Prostate gland (tissue), 2 donors: ENCODE measurements around the gene SCYL1. TPM values are rescaled to one million over a fixed set of nuclear protein-coding genes. Genes with fewer than 3 reads are reported as not detected.

Experiments used
- DNase-seq: peaks from one replicate; pipeline ENCODE4 v3.0.0-alpha.2; 2019; ENCODE audit warnings: low spot score
- H3K27ac ChIP-seq, 2 donors: fragments of 200-600 bp; sonication (generic); 2 replicates each; pipeline ENCODE4 v1.5.1; 2017 to 2019
- H3K27me3 ChIP-seq: fragments of 200-600 bp; sonication (generic); replicated peaks from 2 replicates; pipeline ENCODE4 v1.5.1; 2019; ENCODE audit not compliant: insufficient read depth
- H3K36me3 ChIP-seq, 2 donors: fragments of 200-600 bp; sonication (generic); 1 replicate in 1 of 2; 2 replicates in 1 of 2; pipeline versions ENCODE4 v1.5.1 to v1.8.1; 2017 to 2019
- H3K4me1 ChIP-seq: fragments of 200-600 bp; sonication (generic); replicated peaks from 2 replicates; pipeline ENCODE4 v1.5.1; 2019
- H3K4me3 ChIP-seq, 2 donors: fragments of 200-600 bp; sonication (generic); 2 replicates each; pipeline ENCODE4 v1.5.1; 2017 to 2019
- H3K9me3 ChIP-seq: fragments of 200-600 bp; sonication (generic); 2 replicates; pipeline ENCODE4 v1.5.1; 2017
- CTCF ChIP-seq, 4 experiments: fragments of 200-600 bp in 2 of 4; fragments of 450-650 bp in 2 of 4; sonication (generic) in 2 of 4; IDR thresholded peaks; 1 replicate in 3 of 4; 2 replicates in 1 of 4; pipeline ENCODE4 v1.5.1; 2016 to 2019; ENCODE audit warnings: antibody characterized with exemption in 4 of 4, mild to moderate bottlenecking in 2 of 4, moderate library complexity in 2 of 4
- POLR2A ChIP-seq: fragments of 450-650 bp; IDR thresholded peaks from one replicate; pipeline ENCODE4 v1.6.1; 2016; ENCODE audit warnings: antibody characterized with exemption, mild to moderate bottlenecking
- POLR2AphosphoS5 ChIP-seq: sonication (generic); formaldehyde crosslinking; IDR thresholded peaks from one replicate; pipeline ENCODE4 v1.6.1; 2017; ENCODE audit warnings: antibody characterized with exemption
- WGBS: methylation state at CpG from one replicate; pipeline ENCODE4 v1.1.5; 2018; 5-methylcytosine and 5-hydroxymethylcytosine counted together
- intact Hi-C: fragments of 100-400 bp; cut with DNase I; formaldehyde crosslinking; loops from one replicate; pipeline ENCODE4 v1.14.2; 2022
- total RNA-seq, 2 donors: library from RNA; depleted of rRNA; stranded (reverse); fragments of >200 nt; gene quantifications; one replicate each; pipeline ENCODE4 v1.1.0, GENCODE V29; 2016

SCYL1 gene
- total RNA-seq, 2 donors from 2014 or later = 125 to 177 TPM

DNA sequence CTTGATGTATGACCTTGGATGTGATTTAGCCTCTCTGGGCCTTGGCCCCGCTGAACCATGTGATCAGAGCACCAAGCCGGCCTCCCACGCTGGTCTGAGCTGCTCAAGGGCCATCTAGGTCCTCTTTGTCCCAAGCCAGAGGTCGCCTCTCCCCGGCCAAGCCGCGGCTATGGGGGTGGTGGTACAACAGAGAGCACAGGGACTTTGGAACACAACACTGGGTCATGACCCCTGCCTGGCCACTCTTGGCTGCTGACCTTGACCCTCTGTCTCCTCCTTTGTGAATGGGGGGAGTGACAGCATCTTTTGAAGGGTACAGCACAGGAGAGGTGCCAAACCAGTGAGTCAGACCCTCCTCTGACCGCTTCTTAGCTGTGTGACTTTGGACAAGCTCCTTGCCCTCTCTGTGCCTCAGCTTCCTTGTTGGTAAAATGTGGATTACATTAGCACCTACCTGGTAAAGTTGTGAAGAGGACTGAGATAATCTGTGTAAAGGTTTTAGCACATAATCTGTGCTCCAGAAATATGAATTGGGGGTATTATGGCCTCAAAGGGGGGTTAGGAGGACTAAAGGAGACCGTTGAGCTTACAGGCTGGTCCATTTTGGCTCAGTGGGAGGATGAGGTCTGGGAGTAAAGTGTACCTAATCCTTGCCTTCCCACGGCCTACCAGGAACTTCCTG, 4.7 kb downstream of the SCYL1 start:
- no peak for DNase-seq
- Histone ChIP-seq H3K36me3 (peaks cover 13 to 17% of the 10 kb centered on the region in 2 donors), H3K9me3 (no peaks in the 10 kb centered on the region), H3K4me1 (peaks cover 6% of the 10 kb centered on the region), H3K27ac (no peak overlapping the region), H3K27me3 (no peaks in the 10 kb centered on the region), H3K4me3 (no peak overlapping the region)
- 83% methylated on average over 10 of the region's 10 CpGs for WGBS
- no peak for TF ChIP-seq CTCF (IDR thresholded peaks at IDR 0.05)
- no peak for TF ChIP-seq POLR2A
- TF ChIP-seq POLR2AphosphoS5 = no peak
- intact Hi-C loops = loop anchor here (5.0 to 10.0 kb wide), 2 partner anchors 152 to 255 kb away; no protein-coding TSS in a partner anchor

DNA sequence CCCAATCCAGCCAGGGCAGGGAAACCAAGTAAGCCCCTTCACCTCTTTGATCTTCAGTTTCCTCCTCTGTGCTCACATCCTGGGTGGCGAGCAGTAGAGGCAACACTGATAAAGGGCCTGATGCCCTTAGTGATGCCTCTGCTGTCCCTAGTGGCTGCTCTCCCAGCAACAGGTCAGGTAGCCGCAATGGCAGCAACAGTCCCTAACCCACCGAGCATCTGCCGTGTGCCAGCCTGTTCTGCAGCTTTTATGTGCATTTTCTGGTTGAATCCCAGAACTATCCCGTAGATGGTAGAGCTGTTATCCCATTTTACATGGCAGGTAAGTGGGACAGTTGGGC, 5.2 kb downstream of the SCYL1 start:
- Histone ChIP-seq H3K4me3 (no peak overlapping the region), H3K9me3 (no peaks in the 10 kb centered on the region), H3K27me3 (no peaks in the 10 kb centered on the region), H3K36me3 (peaks cover 16 to 17% of the 10 kb centered on the region in 2 donors), H3K4me1 (peaks cover 6% of the 10 kb centered on the region), H3K27ac (no peak overlapping the region)
- no peak for DNase-seq
- WGBS = 70% methylated on average over 5 of the region's 5 CpGs
- intact Hi-C loops = no loop called here
- TF ChIP-seq POLR2AphosphoS5 = no peak
- TF ChIP-seq POLR2A = no peak
- no peak for TF ChIP-seq CTCF (IDR thresholded peaks at IDR 0.05)

- intact Hi-C loops = no loop called here
These were observed 7.6 kb downstream of the SCYL1 start for GRCh38 chr11:65532388-65533064.

GRCh38 chr11:65535102-65535501, 10.2 kb downstream of the SCYL1 start:
- TF ChIP-seq CTCF (IDR thresholded peaks at IDR 0.05) (no peak), POLR2AphosphoS5 (no peak), POLR2A (no peak)
- intact Hi-C loops = no loop called here
- H3K27me3 ChIP-seq = no peaks in the 10 kb centered on the region
- H3K36me3 ChIP-seq = peaks cover 18 to 37% of the 10 kb centered on the region in 2 donors
- H3K9me3 ChIP-seq = no peaks in the 10 kb centered on the region
- 82% methylated on average over 9 of the region's 9 CpGs for WGBS
- DNase-seq = no peak
- no peak overlapping the region for H3K27ac ChIP-seq
- H3K4me3 ChIP-seq = no peak overlapping the region
- peaks cover 7% of the 10 kb centered on the region for H3K4me1 ChIP-seq

More at GRCh38 chr11:65532388-65533064, 7.6 kb downstream of the SCYL1 start:
- Histone ChIP-seq H3K36me3 (peaks cover 18 to 27% of the 10 kb centered on the region in 2 donors), H3K9me3 (no peaks in the 10 kb centered on the region), H3K4me3 (no peak overlapping the region), H3K4me1 (no peaks in the 10 kb centered on the region), H3K27ac (no peak overlapping the region), H3K27me3 (no peaks in the 10 kb centered on the region)
- WGBS = 66% methylated on average over 15 of the region's 15 CpGs
- no peak for DNase-seq
- TF ChIP-seq POLR2AphosphoS5 (no peak), CTCF (IDR thresholded peaks at IDR 0.05) (no peak), POLR2A (no peak)
